ENCODE measurements around the gene NPLOC4.
"Not testable (repeated sequence)": the region's sequence is repeated elsewhere in the genome, so short reads cannot be mapped to it uniquely, and the experiment has no call there.

Gene NPLOC4

GRCh38 chr17:81636505-81637288 is at the start of gene NPLOC4, which contains the start of gene TSPAN10:
Gene NPLOC4, minus strand, starts transcription at chr17:81637112. Its CDS starts 182 bp downstream, at chr17:81636930.
Gene TSPAN10, plus strand, starts transcription at chr17:81637196. Its CDS starts 5,217 bp downstream, at chr17:81642413.
- DNase-seq: peak; percentile 51

DNA sequence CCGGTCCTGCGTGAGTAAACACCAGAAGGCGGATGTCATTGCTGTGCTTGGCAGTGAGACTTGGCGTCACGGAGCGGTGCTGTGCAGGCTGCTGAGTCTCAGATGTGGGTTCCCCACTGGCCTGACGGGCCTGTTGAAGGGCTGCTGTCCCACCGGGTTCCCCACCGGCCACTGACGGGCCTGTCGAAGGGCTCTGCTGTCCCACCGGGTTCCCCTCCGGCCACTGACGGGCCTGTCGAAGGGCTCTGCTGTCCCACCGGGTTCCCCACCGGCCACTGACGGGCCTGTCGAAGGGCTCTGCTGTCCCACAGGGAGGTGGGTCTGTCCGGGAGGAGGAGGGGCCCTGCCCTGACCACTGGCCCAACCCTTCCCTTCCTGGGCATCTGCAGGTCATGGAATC is 49.7 kb upstream of the NPLOC4 start:
- no peak for DNase-seq

DNA sequence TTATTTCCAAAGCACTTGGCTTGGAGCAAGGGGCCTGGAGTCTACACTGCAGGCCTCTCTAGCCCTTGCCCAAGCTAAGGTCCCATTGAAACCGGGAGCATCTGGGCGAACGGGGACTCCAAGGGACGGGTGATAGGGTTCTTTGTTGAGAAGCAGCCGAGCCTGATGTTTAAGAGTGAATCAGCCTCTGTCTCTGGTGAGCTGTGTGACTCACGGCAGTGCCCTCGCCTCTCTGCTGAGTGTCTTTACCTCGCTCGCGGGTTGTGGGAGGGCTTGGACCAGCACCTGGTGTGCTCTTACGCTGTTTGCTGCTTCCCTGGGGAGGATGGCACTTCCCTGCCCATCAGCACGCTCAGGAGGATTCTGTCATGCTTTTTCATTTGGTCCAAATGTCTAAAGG is 48.2 kb upstream of the NPLOC4 start:
- DNase-seq: no peak

- no peak for DNase-seq
Observed at GRCh38 chr17:81684442-81684911, 47.6 kb upstream of the NPLOC4 start.

DNA sequence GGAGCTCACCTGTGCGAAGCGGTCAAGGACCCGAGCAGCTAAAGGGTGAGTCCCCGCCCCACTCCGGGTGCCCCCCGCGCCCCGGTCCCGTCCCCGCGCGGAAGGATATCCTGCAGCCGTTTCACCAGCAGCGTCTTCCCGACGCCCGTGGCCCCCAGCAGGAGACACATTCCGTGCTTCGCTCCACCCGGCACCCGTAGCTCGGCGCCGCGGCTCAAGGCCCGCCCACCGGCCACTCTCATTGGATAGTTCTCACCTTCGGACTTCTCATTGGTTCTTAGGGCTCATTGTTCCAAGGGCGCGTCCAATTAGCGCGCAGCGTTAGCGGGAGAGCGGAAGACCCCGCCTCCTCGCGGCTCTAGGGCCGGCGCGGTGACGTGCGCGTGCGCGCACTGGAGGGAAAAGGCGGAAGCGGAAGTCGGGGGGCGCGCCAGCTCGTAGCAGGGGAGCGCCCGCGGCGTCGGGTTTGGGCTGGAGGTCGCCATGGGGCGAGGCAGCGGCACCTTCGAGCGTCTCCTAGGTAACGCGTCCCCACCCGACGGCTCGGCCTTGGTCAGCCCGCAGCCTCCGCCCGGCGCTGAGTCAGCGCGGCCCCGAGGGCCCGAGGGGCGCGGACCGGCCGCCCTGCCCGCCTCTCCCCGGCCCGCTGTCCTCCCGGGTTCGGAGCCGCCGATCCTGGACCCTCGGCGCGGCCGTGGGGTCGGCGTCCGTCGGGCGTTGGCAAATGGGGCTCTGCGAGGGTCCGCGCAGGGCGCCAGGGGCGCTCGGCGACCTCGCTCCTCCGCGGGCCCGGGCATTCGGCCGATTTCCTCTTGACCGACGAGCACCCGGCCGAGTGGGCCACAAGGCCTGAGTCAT is 46.9 kb upstream of the NPLOC4 start, which contains the start of the genes ARL16 and HGS:
TSS of gene ARL16 (minus strand) at position 214 of the 858 bp plus-strand sequence. CDS start at position 170, 44 bp downstream.
TSS of gene HGS (plus strand) at position 428 of the 858 bp plus-strand sequence. CDS start at position 484, 56 bp downstream.
- peak; percentile 97 for DNase-seq

DNA sequence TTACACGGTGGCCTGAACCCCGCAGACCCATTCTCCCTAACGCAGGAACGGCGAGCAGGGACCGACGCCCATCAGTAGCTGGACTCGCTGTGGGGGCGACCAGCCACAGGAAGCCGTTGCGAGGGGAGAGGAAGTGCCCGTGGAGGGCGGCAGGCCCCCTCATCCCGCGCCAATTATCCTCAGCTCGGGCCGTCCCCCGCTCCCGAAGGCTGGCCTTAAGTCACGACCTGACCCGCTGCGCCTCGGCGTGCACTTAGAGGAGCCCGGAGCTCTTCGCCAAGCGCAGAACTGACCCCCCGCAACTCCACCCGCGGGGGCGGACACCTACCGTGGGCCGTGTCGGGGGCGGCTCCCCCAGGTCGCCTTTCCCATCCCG is 46.3 kb upstream of the NPLOC4 start:
- no peak for DNase-seq

GRCh38 chr17:81682565-81683207 is 45.8 kb upstream of the NPLOC4 start:
- DNase-seq: no peak

GRCh38 chr17:81681672-81682071 is 44.8 kb upstream of the NPLOC4 start:
- DNase-seq: peak; percentile 64

GRCh38 chr17:81680150-81680549 is 43.2 kb upstream of the NPLOC4 start:
- no peak for DNase-seq

- no peak for DNase-seq
Observed at GRCh38 chr17:81676906-81677305, 40.0 kb upstream of the NPLOC4 start.

DNA sequence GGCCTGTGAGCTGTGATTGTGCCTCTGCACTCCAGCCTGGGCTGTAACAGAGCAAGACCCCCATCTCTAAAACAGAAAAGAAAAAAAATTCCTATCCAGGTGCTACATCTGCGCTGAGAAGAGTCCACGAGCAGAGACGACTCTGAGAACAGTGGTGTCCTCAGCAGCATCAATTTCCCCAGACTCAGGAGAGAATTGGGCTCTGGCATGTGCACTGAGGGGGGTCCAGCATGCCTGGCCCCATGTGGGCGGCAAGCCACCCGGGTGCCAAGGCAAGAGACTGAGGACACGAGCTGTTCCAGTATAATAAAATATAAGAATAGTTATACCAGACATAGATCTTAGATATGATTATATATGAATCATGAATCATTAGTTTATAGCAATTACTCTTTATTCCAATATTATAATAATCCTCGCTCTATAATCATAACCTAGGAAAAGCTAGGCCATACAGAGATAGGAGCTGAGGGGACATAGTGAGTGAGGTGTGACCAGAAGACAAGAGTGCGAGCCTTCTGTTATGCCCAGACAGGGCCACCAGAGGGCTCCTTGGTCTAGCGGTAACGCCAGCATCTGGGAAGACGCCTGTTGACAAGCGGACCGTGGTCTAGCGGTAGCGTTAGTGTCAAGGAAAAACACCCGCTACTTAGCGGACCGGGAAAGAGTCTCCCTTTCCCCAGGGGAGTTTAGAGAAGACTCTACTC is 38.8 kb upstream of the NPLOC4 start:
- DNase-seq: not testable (repeated sequence)

- no peak for DNase-seq
Observed at GRCh38 chr17:81673561-81674258, 36.8 kb upstream of the NPLOC4 start.

DNA sequence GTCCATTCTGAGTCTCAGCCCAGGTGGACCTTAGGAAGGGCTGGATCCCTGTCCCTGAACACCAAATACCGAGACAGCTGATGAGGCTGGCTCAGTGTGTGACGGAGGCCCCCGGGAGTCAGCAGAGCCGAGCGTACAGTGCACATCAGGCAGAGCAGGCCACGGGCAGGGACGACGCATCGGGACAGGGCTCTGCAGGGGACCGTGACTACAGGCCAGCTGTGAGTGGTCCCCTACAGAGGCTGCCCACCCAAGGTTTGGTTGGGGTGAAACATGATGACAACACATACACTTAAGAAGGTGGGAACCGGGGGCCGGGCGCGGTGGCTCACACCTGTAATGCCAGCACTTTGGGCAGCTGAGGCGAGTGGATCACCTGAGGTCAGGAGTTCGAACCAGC is 36.0 kb upstream of the NPLOC4 start:
- no peak for DNase-seq

DNA sequence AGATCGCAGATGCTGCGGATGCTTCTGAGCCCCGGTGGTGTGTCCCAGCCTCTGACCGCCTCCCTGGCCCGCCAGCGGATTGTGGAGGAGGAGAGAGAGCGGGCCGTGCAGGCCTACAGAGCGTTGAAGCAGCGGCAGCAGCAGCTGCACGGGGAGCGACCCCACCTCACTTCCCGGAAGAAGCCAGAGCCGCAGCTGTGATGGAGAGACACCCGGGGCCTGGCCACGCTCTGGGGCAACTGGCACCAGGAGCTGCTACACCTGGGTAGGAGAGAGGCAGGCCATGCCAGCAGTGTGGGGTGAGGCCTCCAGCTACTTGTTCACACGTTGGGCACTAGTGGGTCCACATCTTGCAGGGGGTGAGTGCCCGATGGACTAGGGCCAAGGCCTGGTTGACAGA is 35.6 kb upstream of the NPLOC4 start:
- DNase-seq: no peak

GRCh38 chr17:81667754-81668153 is 30.8 kb upstream of the NPLOC4 start:
- no peak for DNase-seq

DNA sequence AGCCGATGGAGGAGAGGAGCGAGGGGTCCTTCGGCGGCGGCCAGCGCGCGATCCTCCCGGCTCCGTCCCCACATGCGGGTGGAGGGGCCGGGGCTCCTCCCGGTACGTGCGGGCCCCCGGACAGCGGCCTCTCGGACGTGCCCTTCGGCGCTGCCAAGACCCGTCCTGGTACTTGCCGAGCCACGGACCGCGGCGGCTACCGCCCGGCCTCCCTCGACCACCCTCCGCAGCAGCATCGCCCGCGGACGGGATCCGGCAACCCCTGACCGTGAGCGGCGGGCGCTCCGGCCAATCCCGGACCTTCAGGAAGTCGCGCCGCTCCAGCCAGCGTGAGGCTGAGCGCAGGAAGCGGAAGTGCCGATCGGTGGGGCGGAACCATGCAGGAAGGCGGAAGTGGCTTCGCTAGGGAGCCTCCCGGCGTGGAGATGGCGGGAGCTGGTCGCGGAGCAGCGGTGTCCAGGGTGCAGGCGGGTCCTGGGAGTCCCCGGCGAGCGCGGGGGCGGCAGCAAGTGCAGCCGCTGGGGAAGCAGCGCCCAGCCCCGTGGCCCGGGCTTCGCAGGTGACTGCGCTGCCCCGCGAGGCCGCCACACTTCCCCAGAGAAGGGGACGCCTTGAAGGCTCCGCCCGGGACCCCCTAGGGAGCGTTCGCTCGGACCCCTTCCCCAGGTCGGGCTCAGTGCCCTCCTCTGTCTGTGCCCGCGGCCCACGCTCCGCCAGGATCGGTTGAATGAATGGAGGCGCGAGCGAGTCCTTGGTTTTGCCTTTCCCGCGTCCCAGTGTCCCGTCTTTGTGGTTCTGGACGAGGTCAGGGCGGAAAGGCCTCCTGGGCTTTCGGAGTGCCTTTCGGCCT is 29.7 kb upstream of the NPLOC4 start, which contains the start of the genes CCDC137 and OXLD1:
TSS of gene CCDC137 (plus strand) at position 396 of the 850 bp plus-strand sequence. CDS start at position 426, 30 bp downstream.
TSS of gene OXLD1 (minus strand) at position 264 of the 850 bp plus-strand sequence. CDS start at position 236, 28 bp downstream.
- peak; percentile 90 for DNase-seq

GRCh38 chr17:81666092-81666341 is 29.1 kb upstream of the NPLOC4 start:
- no peak for DNase-seq

DNA sequence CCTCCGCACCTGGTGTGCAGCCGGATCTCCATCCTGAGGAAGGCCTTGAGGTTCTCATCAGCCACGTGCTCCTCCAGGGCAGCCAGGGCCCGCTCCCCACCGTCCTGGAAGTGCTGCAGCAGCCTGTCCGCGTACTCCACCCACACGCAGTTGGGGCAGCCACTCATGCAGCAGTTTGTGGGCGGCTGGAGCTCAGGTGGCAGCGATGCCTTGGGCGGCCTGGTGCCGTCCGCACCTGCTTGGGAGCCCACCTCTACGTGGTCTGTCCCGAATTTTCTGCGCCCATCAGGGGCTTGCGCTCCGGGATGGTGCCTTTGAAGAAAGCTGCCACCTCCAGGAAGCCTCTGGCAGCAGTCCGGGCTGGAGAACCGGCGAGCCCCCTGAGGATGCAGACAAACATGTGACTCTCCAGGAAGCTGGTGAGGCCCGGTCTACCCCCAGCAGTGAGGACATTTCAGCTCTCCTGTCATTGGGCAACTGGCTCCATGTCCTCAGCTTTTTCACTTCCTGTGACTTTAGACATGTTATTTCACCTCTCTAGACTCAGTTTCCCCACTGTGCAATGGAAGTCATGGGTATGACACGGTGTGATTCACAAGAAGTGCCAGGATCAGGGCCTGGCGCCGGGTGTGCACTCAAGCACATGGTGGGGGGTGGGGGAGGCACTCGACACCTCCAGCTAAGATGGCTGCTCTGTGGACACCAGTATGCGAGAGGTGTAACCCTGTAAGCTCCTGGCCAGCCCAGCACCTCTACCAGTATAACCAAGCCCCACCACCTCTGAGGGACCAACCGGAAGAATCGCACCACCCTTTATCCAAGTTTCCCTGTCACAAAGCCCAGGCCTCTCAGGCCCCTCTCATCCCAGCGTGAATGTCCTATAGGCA is 28.5 kb upstream of the NPLOC4 start:
- no peak for DNase-seq

DNA sequence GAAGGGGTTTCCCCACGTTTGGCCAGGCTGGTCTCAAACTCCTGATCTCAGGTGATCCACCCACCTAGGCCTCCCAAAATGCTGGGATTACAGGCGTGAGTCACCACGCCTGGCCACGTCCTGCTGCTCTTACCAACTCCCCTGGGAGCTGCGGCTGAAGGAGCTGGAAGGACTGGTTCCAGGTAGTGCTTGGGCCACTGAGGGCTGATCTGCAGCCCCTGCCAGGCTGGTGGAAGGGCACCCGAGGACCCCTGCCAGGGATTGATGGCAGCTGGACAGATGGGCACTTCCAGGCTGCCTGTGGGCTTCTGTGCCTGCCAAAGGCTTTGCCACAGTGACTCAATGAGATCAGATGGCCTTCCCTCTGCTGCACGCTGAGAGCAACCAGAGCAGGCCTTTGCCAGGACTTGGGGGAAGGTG is 27.1 kb upstream of the NPLOC4 start:
- no peak for DNase-seq

- no peak for DNase-seq
Observed at GRCh38 chr17:81662002-81662401, 25.1 kb upstream of the NPLOC4 start.
